GM13977 (cell line): ENCODE results near the gene ZNF532.

ENCODE experiments used
- DNase-seq: peaks from one replicate; pipeline ENCODE4 v3.0.0; 2012; ENCODE audit warnings: low spot score
- CTCF ChIP-seq: IDR thresholded peaks from 2 replicates; pipeline ENCODE4 v1.5.1; 2012; ENCODE audit warnings: mild to moderate bottlenecking, control low read depth; ENCODE audit not compliant: insufficient read depth; ENCODE audit errors: extremely low read depth, missing control alignments
- in situ Hi-C: fragments of 300-500 bp; cut with MboI; formaldehyde crosslinking; loops from one replicate; pipeline ENCODE4 v1.12.0; 2022; ENCODE audit warnings: low sequenced_read_pairs, low pct_unique_long_range_greater_than_20kb, mixed read lengths, inconsistent platforms; ENCODE audit not compliant: unreplicated experiment

Gene ZNF532

GRCh38 chr18:58943896-58944295 is 79.2 kb downstream of the ZNF532 start:
- in situ Hi-C loops, result no loop called here
- no peak for DNase-seq

GRCh38 chr18:58947136-58947732 is 82.6 kb downstream of the ZNF532 start:
- TF ChIP-seq CTCF, result no peak
- DNase-seq, result no peak
- in situ Hi-C loops, result no loop called here

More at GRCh38 chr18:58943896-58944295, 79.2 kb downstream of the ZNF532 start:
- TF ChIP-seq CTCF, result no peak

- in situ Hi-C loops, result no loop called here
- no peak for DNase-seq
- TF ChIP-seq CTCF, result no peak
Measured at GRCh38 chr18:58949031-58949430, 84.4 kb downstream of the ZNF532 start.

- in situ Hi-C loops, result no loop called here
- no peak for TF ChIP-seq CTCF
- no peak for DNase-seq
Measured at GRCh38 chr18:58951986-58952702, 87.5 kb downstream of the ZNF532 start.

GRCh38 chr18:58952858-58953257 is 88.2 kb downstream of the ZNF532 start:
- in situ Hi-C loops, result no loop called here
- DNase-seq, result no peak
- TF ChIP-seq CTCF, result no peak

GRCh38 chr18:58953627-58954026 is 89.0 kb downstream of the ZNF532 start:
- in situ Hi-C loops, result no loop called here
- TF ChIP-seq CTCF, result no peak
- no peak for DNase-seq
